IMR-90 (cell line): ENCODE measurements around the gene CEP57L1. TPM values are rescaled to one million over a fixed set of nuclear protein-coding genes. Genes with fewer than 3 reads are reported as not detected.

Source experiments
- ATAC-seq: fragments of 200-7000 bp; cut with Tn5 transposase; 2 replicates; pipeline ENCODE4 v1.9.1; 2020; ENCODE audit warnings: low read depth, mild to moderate bottlenecking, moderate library complexity
- BruUV-seq: library from RNA; stranded (reverse); fragments of 400-500 nt; replicated peaks from 2 replicates; lab custom pipeline; 2021; lab: Mats Ljungman, UMichigan
- CTCF ChIA-PET: fragments of 300-600 bp; formaldehyde crosslinking; extraction: SDS; loops from one replicate; lab custom pipeline; 2021; ENCODE audit warnings: antibody characterized with exemption; lab: Yijun Ruan, JAX
- POLR2A ChIA-PET: fragments of 300-600 bp; sonication (Branson Sonifier 250); formaldehyde crosslinking; loops from one replicate; lab custom pipeline; 2022; ENCODE audit warnings: antibody characterized with exemption; ENCODE audit not compliant: unreplicated experiment; lab: Charles Lee
- DNase-seq: peaks from one replicate; pipeline ENCODE4 v3.0.0; 2013
- H2AFZ ChIP-seq: replicated peaks from 2 replicates; pipeline ENCODE3; 2013; ENCODE audit warnings: low read length, mild to moderate bottlenecking; ENCODE audit not compliant: poor library complexity
- H2AK5ac ChIP-seq: 2 replicates; pipeline ENCODE4 v1.6.1; 2013; ENCODE audit warnings: low read depth, low read length, inconsistent platforms
- H2AK9ac ChIP-seq: replicated peaks from 2 replicates; pipeline ENCODE3; 2013; ENCODE audit warnings: mild to moderate bottlenecking, low read depth, low read length, moderate library complexity; ENCODE audit not compliant: poor library complexity
- H2BK120ac ChIP-seq: 2 replicates; pipeline ENCODE4 v1.6.1; 2013; ENCODE audit warnings: low read depth, low read length, inconsistent platforms
- H2BK15ac ChIP-seq: 3 replicates; pipeline ENCODE4 v1.6.1; 2013; ENCODE audit warnings: low read depth, low read length, inconsistent platforms
- H2BK20ac ChIP-seq: 2 replicates; pipeline ENCODE4 v1.6.1; 2013; ENCODE audit warnings: low read depth, mild to moderate bottlenecking, inconsistent platforms, low read length, moderate library complexity
- H2BK5ac ChIP-seq: 2 replicates; pipeline ENCODE4 v1.6.1; 2013; ENCODE audit warnings: mild to moderate bottlenecking, low read depth, low read length, inconsistent platforms; ENCODE audit not compliant: poor library complexity, severe bottlenecking
- H3K14ac ChIP-seq: replicated peaks from 2 replicates; pipeline ENCODE4 v1.6.1; 2013; ENCODE audit warnings: low read depth, low read length, inconsistent platforms
- H3K18ac ChIP-seq: 2 replicates; pipeline ENCODE4 v1.6.1; 2013; ENCODE audit warnings: low read depth, low read length, control low read depth
- H3K23ac ChIP-seq: 2 replicates; pipeline ENCODE4 v1.6.1; 2013; ENCODE audit warnings: low read depth, low read length, inconsistent platforms
- H3K27ac ChIP-seq: 2 replicates; pipeline ENCODE4 v1.5.1; 2013; ENCODE audit warnings: mild to moderate bottlenecking, control low read depth, low read length; ENCODE audit not compliant: insufficient read depth
- H3K27me3 ChIP-seq: 2 replicates; pipeline ENCODE4 v1.6.1; 2013; ENCODE audit warnings: low read length; ENCODE audit not compliant: control insufficient read depth, insufficient read depth
- H3K36me3 ChIP-seq: 2 replicates; pipeline ENCODE4 v1.6.1; 2013; ENCODE audit warnings: low read length, mixed read lengths; ENCODE audit not compliant: control insufficient read depth, insufficient read depth
- H3K4ac ChIP-seq: 2 replicates; pipeline ENCODE4 v1.6.1; 2013; ENCODE audit warnings: low read depth, low read length, inconsistent platforms
- H3K4me1 ChIP-seq: 2 replicates; pipeline ENCODE4 v1.6.1; 2013; ENCODE audit warnings: low read length, mixed read lengths; ENCODE audit not compliant: control insufficient read depth, insufficient read depth
- H3K4me2 ChIP-seq: 2 replicates; pipeline ENCODE4 v1.6.1; 2013; ENCODE audit warnings: low read depth, mild to moderate bottlenecking, control low read depth, low read length, moderate library complexity
- H3K4me3 ChIP-seq: 2 replicates; pipeline ENCODE4 v1.5.1; 2013; ENCODE audit warnings: low read depth, mild to moderate bottlenecking, control low read depth, low read length, moderate library complexity; ENCODE audit not compliant: insufficient read depth
- H3K56ac ChIP-seq: 2 replicates; pipeline ENCODE4 v1.6.1; 2013; ENCODE audit warnings: low read length, inconsistent platforms; ENCODE audit not compliant: insufficient read depth; ENCODE audit errors: extremely low read depth
- H3K79me1 ChIP-seq, 2 experiments: 2 replicates each; pipeline ENCODE4 v1.6.1; 2013; ENCODE audit warnings: low read length in 2 of 2, inconsistent platforms in 1 of 2, low read depth in 1 of 2
- H3K9ac ChIP-seq: 2 replicates; pipeline ENCODE4 v1.6.1; 2013; ENCODE audit warnings: low read depth, low read length, control low read depth
- H3K9me1 ChIP-seq: 2 replicates; pipeline ENCODE4 v1.6.1; 2013; ENCODE audit warnings: low read length, inconsistent platforms; ENCODE audit not compliant: insufficient read depth
- H3K9me3 ChIP-seq: 2 replicates; pipeline ENCODE4 v1.6.1; 2013; ENCODE audit warnings: low read length; ENCODE audit not compliant: control insufficient read depth, insufficient read depth
- H4K20me1 ChIP-seq: 2 replicates; pipeline ENCODE4 v1.6.1; 2013; ENCODE audit warnings: low read length, inconsistent platforms; ENCODE audit not compliant: insufficient read depth
- H4K5ac ChIP-seq: 2 replicates; pipeline ENCODE4 v1.6.1; 2013; ENCODE audit warnings: mild to moderate bottlenecking, low read depth, low read length, control low read depth
- H4K8ac ChIP-seq, 2 experiments: 2 replicates each; pipeline ENCODE4 v1.6.1; 2013; ENCODE audit warnings: low read depth in 2 of 2, low read length in 2 of 2, control low read depth in 1 of 2, inconsistent platforms in 1 of 2
- H4K91ac ChIP-seq: 2 replicates; pipeline ENCODE4 v1.6.1; 2013; ENCODE audit warnings: low read depth, low read length, inconsistent platforms; ENCODE audit not compliant: insufficient read depth
- BHLHE40 ChIP-seq: fragments of 150-350 bp; IDR thresholded peaks from 2 replicates; pipeline ENCODE4 v1.6.1; 2016; ENCODE audit warnings: mild to moderate bottlenecking, low read depth, low read length
- CHD1 ChIP-seq: IDR thresholded peaks from 2 replicates; pipeline ENCODE4 v1.6.1; 2012; ENCODE audit warnings: low read depth, low read length, improper control_type of control experiment
- FOS ChIP-seq: fragments of 150-350 bp; IDR thresholded peaks from 2 replicates; pipeline ENCODE4 v1.6.1; 2016; ENCODE audit warnings: low read depth, low read length
- MAFK ChIP-seq: IDR thresholded peaks from 2 replicates; pipeline ENCODE4 v1.6.1; 2012; ENCODE audit warnings: low read depth, low read length, improper control_type of control experiment
- MAZ ChIP-seq: IDR thresholded peaks from 2 replicates; pipeline ENCODE4 v1.6.1; 2012; ENCODE audit warnings: low read depth, mild to moderate bottlenecking, low read length, improper control_type of control experiment, moderate library complexity, borderline replicate concordance
- MXI1 ChIP-seq: IDR thresholded peaks from 2 replicates; pipeline ENCODE4 v1.6.1; 2012; ENCODE audit warnings: low read depth, mild to moderate bottlenecking, low read length, moderate library complexity, borderline replicate concordance
- NFE2L2 ChIP-seq: fragments of 150-350 bp; IDR thresholded peaks from 2 replicates; pipeline ENCODE4 v1.6.1; 2016; ENCODE audit warnings: low read depth, mild to moderate bottlenecking, low read length
- RAD21 ChIP-seq: IDR thresholded peaks from 2 replicates; pipeline ENCODE4 v1.6.1; 2012; ENCODE audit warnings: low read length, improper control_type of control experiment
- RCOR1 ChIP-seq: IDR thresholded peaks from 2 replicates; pipeline ENCODE4 v1.6.1; 2012; ENCODE audit warnings: mild to moderate bottlenecking, low read length, improper control_type of control experiment; ENCODE audit not compliant: insufficient replicate concordance
- RFX5 ChIP-seq: IDR thresholded peaks from 2 replicates; pipeline ENCODE4 v1.8.0; 2012; ENCODE audit warnings: low read depth, mild to moderate bottlenecking, low read length, moderate library complexity
- USF2 ChIP-seq: fragments of 150-350 bp; IDR thresholded peaks from 2 replicates; pipeline ENCODE4 v1.6.1; 2017; ENCODE audit warnings: mild to moderate bottlenecking, antibody characterized with exemption, low read length, low read depth
- WGBS, 2 experiments: methylation state at CpG; one replicate each; pipeline versions ENCODE4 v1.1.5 to v1.1.7; 2013; ENCODE audit warnings: missing lambda C conversion rate in 2 of 2; ENCODE audit not compliant: insufficient read length in 1 of 2; ENCODE audit errors: extremely low coverage in 2 of 2; 5-methylcytosine and 5-hydroxymethylcytosine counted together
- dilution Hi-C: fragments of 300-500 bp; cut with HindIII; formaldehyde crosslinking; loops from one replicate; pipeline ENCODE4 v1.14.3; 2018; ENCODE audit warnings: low sequenced_read_pairs; ENCODE audit not compliant: unreplicated experiment
- in situ Hi-C: fragments of 300-500 bp; cut with MboI; formaldehyde crosslinking; loops from 3 replicates; pipeline ENCODE4 v1.14.3; 2019; ENCODE audit warnings: low sequenced_read_pairs, inconsistent platforms, mixed read lengths
- intact Hi-C: fragments of 100-400 bp; cut with micrococcal nuclease; formaldehyde crosslinking; loops from 2 replicates; pipeline ENCODE4 v1.10.0; 2022
- polyA plus RNA-seq, 3 experiments: library from polyadenylated mRNA; depleted of rRNA; stranded (reverse); fragments of >200 nt; gene quantifications; 2 replicates each; pipeline ENCODE4 v1.2.3, GENCODE V29; 2012; ENCODE audit warnings: low replicate concordance in 1 of 3
- total RNA-seq: library from RNA; depleted of rRNA; stranded (reverse); fragments of >200 nt; gene quantifications from 2 replicates; pipeline ENCODE4 v1.2.3, GENCODE V29; 2012

Gene CEP57L1
- total and polyA plus RNA-seq, 2 of the 4 experiments (the other 2 are of a cell fraction) = 10.3 to 21.9 TPM

GRCh38 chr6:109076377-109076776 lies 18.9 kb upstream of the CEP57L1 start:
- Histone ChIP-seq H2BK5ac (no peak overlapping the region), H3K4me2 (no peak overlapping the region), H2AK5ac (no peak overlapping the region), H4K5ac (no peak overlapping the region), H3K36me3 (no peaks in the 10 kb centered on the region), H2BK120ac (no peak overlapping the region), H3K79me1 (peaks cover 2 to 8% of the 10 kb centered on the region in 2 experiments; a peak in 2 of 4 replicates), H3K4ac (no peak overlapping the region), H4K8ac (no peak overlapping the region), H4K91ac (no peak overlapping the region), H2BK20ac (no peak overlapping the region), H3K18ac (no peak overlapping the region), H3K9me1 (no peaks in the 10 kb centered on the region), H3K14ac (no peak overlapping the region), H3K4me1 (peaks cover 2% of the 10 kb centered on the region; the same call in 1 of the 2 replicates), H3K23ac (no peak overlapping the region), H2BK15ac (no peak overlapping the region), H3K56ac (no peak overlapping the region), H2AFZ (no peak overlapping the region), H3K27ac (no peak overlapping the region), H4K20me1 (no peaks in the 10 kb centered on the region), H2AK9ac (no peak overlapping the region), H3K27me3 (no peaks in the 10 kb centered on the region), H3K4me3 (no peak overlapping the region), H3K9me3 (no peaks in the 10 kb centered on the region), H3K9ac (no peak overlapping the region)
- no TSS peak for BruUV-seq
- WGBS, 2 experiments = no CpG with 5 or more reads among the region's 3 CpGs
- dilution Hi-C loops = no loop called here
- ATAC-seq (no peak), DNase-seq (no peak)
- ChIA-PET POLR2A (no interaction called here), CTCF (no interaction called here)
- in situ Hi-C loops = no loop called here
- no peak for TF ChIP-seq CHD1
- no peak for TF ChIP-seq MXI1
- no peak for TF ChIP-seq NFE2L2
- no peak for TF ChIP-seq RAD21
- no peak for TF ChIP-seq RCOR1
- no peak for TF ChIP-seq MAFK
- TF ChIP-seq BHLHE40 = no peak
- no peak for TF ChIP-seq FOS
- TF ChIP-seq RFX5 = no peak
- no peak for TF ChIP-seq USF2
- TF ChIP-seq MAZ = no peak
- intact Hi-C loops = loop anchor here (10.0 kb wide), 1 partner anchor 412 kb away; no protein-coding TSS in a partner anchor
